ENCODE measurements around the gene SLC24A4. TPM values are rescaled to one million over a fixed set of nuclear protein-coding genes. Genes with fewer than 3 reads are reported as not detected.

SLC24A4 gene
- total RNA-seq, 2 donors from 2014 or later, result not detected

DNA sequence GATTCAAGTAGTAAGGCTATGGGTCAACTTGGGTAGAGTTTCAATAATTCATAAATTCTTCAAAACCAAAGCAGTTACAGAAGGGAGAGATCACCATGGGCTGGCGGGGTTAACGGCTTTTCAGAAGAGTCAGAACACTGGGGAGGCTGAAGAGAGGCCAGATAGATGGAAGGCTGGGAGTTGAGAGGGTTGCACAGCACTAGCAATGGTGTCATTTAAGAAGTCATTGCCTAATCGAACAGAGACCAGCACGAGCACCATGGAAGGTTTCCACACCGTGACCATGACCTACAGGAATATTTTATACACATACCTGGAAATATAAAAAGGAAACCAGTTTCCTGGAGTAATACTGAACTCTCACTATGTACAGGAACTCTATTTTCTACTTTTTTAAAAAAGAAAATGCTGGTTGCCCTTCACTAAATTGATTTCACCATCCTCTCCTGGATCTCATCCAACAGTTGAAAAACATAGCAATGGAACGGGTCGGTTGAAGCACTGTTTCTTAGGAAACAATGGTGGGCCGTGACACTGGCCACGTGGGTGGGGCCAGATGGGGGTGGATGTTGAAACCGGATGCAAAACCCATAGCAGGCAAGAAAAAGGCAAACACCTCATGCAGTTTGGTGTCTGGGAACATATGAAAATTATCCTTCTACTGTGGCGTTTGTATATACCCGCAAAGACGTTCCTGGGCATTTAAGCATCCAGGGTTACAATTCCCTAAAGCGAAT is 152.7 kb downstream of the SLC24A4 start:
- DNase-seq (no peak), ATAC-seq (replicated peaks in 1 of 2) (no peak)
- Mint-ChIP-seq H3K27ac (no peak overlapping the region), H3K4me1 (ENCODE audit: low read depth) (peaks cover 13% of the 10 kb centered on the region), H3K36me3 (ENCODE audit: insufficient read depth in 2 of 2) (peaks cover 1 to 7% of the 10 kb centered on the region in 2 donors), H3K27me3 (ENCODE audit: low read depth) (peaks cover 8% of the 10 kb centered on the region), H3K9me3 (peaks cover 2% of the 10 kb centered on the region in 2 donors), H3K4me3 (no peak overlapping the region)

DNA sequence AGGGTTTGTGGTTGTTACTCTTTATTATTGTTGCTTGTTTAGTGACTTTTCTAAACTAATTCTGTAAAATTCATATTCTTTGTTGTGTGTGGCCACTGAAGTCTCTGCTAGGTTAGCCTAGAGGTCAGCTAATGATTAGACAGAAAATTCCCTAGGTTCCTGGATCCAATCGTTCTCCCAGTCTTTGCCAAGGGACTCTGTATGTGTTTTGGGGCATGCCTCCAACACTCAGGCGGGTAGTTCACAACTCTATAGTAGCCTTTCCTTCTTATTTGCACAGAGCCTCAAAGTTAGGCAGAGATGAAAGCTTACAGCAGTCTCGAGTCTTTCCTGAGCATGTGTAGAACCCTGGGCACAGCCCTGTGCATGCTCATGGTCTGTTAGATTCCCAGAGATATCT is 157.9 kb downstream of the SLC24A4 start:
- H3K36me3 Mint-ChIP-seq (ENCODE audit: insufficient read depth in 2 of 2), result peaks cover 1 to 7% of the 10 kb centered on the region in 2 donors
- peaks cover 19% of the 10 kb centered on the region for H3K27me3 Mint-ChIP-seq (ENCODE audit: low read depth)
- ATAC-seq (replicated peaks in 1 of 2) (no peak), DNase-seq (no peak)
- peaks cover 2% of the 10 kb centered on the region in 2 donors for H3K9me3 Mint-ChIP-seq
- no peak overlapping the region for H3K4me3 Mint-ChIP-seq
- no peak overlapping the region for H3K27ac Mint-ChIP-seq
- H3K4me1 Mint-ChIP-seq (ENCODE audit: low read depth), result no peaks in the 10 kb centered on the region

DNA sequence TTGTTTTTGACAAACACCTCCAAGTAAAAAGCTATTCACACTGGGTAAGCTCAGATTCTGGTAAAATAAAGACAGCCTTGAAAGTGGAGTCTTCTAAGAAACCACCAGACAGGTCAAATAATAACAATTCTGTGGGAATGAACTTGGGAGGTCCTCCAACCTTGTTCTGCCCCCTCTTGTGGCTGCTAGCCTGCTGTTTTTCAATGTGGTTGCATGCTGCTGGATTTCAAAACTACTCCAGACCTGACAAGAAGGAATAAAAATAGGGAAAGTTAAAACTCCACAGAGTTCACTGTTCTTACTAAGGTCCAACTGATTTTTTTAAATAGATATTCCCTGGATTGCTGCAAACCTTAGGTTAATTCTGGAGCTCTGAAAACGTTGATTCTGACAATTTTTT is 158.4 kb downstream of the SLC24A4 start:
- DNase-seq, result no peak
- Mint-ChIP-seq H3K4me3 (no peak overlapping the region), H3K9me3 (peaks cover 2% of the 10 kb centered on the region in 2 donors), H3K27ac (no peak overlapping the region), H3K4me1 (ENCODE audit: low read depth) (no peaks in the 10 kb centered on the region), H3K27me3 (ENCODE audit: low read depth) (peaks cover 19% of the 10 kb centered on the region), H3K36me3 (ENCODE audit: insufficient read depth in 2 of 2) (peaks cover 1 to 7% of the 10 kb centered on the region in 2 donors)
- no peak for ATAC-seq (replicated peaks in 1 of 2)

DNA sequence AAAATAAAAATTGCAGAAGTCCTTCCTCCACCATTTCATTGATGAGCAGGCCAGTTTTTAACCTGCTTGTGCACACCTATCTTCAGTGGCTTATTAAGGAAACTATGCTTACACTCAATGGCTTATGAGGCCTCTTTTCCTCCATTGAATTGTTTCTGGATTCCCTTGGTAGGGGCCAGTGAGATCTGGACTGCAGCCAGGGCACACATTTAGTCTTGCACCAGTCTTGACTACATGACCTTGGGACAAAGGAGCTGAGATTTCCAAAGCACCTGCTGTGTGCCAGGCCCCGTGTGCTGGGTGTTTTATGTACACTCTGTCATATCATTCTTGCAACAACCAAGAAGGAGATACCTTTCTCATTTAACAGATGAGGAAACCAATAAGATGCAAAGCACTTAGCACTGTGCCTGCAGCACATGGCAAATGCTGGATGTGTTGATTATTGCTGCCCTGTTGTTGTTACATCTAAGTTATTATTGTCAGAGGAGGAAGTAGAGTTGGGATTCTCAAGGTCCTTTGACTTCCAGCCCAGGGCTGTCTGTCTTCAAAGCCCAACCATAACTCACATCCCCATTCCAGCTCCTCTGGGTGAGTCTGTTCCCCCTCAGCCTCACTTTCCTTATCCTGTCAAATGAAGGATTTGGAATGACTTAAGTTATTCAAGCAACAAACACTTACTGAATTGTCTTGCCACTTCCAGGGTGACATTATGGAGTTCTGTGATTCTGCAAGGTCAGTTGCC is 159.0 kb downstream of the SLC24A4 start:
- Mint-ChIP-seq H3K27ac (no peak overlapping the region), H3K36me3 (ENCODE audit: insufficient read depth in 2 of 2) (peaks cover 1 to 7% of the 10 kb centered on the region in 2 donors), H3K9me3 (peaks cover 0 to 2% of the 10 kb centered on the region in 2 donors), H3K4me1 (ENCODE audit: low read depth) (peaks cover 2% of the 10 kb centered on the region), H3K4me3 (no peak overlapping the region), H3K27me3 (ENCODE audit: low read depth) (peaks cover 20% of the 10 kb centered on the region)
- ATAC-seq (replicated peaks in 1 of 2) (no peak), DNase-seq (no peak)

DNA sequence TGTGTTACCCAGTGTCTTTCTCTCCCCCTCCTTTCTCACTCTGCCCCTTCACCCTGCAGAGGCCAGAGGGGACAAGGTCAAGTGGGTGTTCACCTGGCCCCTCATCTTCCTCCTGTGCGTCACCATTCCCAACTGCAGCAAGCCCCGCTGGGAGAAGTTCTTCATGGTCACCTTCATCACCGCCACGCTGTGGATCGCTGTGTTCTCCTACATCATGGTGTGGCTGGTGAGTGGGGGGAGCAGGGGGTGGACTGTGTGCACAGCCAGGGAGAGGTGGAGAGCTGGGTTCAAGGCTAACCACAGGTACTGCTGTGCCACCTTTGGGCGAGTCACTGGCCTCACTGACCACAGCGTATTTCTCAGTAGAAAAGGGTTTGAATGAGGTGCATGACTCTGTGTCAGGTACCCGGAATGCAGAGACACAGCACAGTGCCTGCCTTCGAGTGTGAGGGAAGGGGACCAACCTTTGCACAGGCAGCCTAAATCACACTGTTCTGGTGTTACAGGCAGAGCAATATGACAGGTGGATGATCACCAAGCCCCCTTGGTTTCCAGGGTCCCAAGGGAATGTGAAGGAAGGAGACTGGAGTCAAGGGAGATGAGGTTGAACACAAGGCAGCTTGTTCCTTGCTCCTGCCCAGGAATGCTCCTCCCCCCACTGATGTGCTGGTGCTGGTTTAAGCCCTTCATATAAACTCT is 159.8 kb downstream of the SLC24A4 start:
- no peak for ATAC-seq (replicated peaks in 1 of 2)

DNA sequence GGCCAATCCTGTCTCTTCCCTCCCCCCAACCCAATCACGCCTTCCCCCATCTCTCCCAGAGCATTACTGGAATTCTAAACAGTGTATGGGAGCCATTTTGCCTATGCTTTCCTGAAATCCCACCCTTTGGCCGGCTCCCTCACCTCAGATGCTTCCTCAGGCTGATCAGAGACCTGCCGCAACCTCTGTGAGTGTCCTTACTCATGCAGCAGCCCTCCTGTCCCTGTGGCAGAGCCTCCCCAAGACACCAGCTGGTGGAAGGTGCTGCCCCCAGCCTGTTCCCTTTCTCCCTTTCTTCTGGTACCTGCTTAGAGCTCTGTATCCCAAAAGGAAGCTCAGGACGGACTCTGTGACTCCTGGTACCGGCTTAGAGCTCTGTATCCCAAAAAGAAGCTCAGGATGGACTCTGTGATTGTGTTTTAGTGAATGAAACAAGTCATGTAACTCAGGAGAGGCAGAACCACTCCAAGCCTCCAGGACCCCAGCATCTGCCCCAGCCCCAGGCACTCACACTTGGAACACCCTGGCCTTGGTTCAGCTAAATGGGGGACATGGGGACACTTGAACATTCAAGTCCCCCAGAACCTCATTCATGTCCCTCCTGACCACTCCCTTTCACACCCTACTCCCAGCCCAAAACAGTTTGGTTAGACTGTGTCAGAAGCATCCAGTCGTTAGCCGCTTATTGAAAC is 161.3 kb downstream of the SLC24A4 start:
- no peak for DNase-seq
- Mint-ChIP-seq H3K27ac (no peak overlapping the region), H3K9me3 (no peaks in the 10 kb centered on the region), H3K4me3 (no peak overlapping the region), H3K27me3 (ENCODE audit: low read depth) (peaks cover 19% of the 10 kb centered on the region), H3K4me1 (ENCODE audit: low read depth) (peaks cover 8% of the 10 kb centered on the region), H3K36me3 (ENCODE audit: insufficient read depth in 2 of 2) (no peaks in the 10 kb centered on the region)
- ATAC-seq (replicated peaks in 1 of 2), result no peak

More for the DNA sequence above, 159.8 kb downstream of the SLC24A4 start:
- H3K4me3 Mint-ChIP-seq, result no peak overlapping the region
- peaks cover 0 to 7% of the 10 kb centered on the region in 2 donors for H3K36me3 Mint-ChIP-seq (ENCODE audit: insufficient read depth in 2 of 2)
- peaks cover 8% of the 10 kb centered on the region for H3K4me1 Mint-ChIP-seq (ENCODE audit: low read depth)
- H3K27me3 Mint-ChIP-seq (ENCODE audit: low read depth), result peaks cover 26% of the 10 kb centered on the region
- H3K9me3 Mint-ChIP-seq, result peaks cover 0 to 1% of the 10 kb centered on the region in 2 donors
- no peak overlapping the region for H3K27ac Mint-ChIP-seq
- DNase-seq, result no peak

DNA sequence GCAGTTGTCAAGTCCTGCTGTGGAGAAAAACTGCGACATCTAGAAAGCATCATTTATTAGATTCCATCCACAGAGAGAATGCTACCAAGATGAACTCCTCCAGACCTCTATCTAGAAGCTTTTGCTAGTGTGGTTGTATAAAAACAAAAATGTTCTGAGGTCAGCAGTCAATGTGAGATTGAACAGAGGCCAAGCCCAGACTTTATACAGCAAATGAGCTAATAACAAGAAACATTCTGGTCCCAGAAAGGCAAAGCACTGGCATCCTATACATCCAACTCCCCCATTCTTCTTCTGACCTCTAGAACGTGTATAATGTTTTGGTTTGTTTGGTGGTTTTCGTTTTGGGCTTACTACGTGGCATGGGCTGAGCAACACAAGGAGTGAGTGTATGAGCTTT is 163.9 kb downstream of the SLC24A4 start:
- no peak overlapping the region for H3K27ac Mint-ChIP-seq
- H3K4me3 Mint-ChIP-seq, result no peak overlapping the region
- no peaks in the 10 kb centered on the region for H3K36me3 Mint-ChIP-seq (ENCODE audit: insufficient read depth in 2 of 2)
- ATAC-seq (replicated peaks in 1 of 2) (no peak), DNase-seq (no peak)
- H3K27me3 Mint-ChIP-seq (ENCODE audit: low read depth), result peaks cover 18% of the 10 kb centered on the region
- no peaks in the 10 kb centered on the region for H3K9me3 Mint-ChIP-seq
- H3K4me1 Mint-ChIP-seq (ENCODE audit: low read depth), result peaks cover 8% of the 10 kb centered on the region

DNA sequence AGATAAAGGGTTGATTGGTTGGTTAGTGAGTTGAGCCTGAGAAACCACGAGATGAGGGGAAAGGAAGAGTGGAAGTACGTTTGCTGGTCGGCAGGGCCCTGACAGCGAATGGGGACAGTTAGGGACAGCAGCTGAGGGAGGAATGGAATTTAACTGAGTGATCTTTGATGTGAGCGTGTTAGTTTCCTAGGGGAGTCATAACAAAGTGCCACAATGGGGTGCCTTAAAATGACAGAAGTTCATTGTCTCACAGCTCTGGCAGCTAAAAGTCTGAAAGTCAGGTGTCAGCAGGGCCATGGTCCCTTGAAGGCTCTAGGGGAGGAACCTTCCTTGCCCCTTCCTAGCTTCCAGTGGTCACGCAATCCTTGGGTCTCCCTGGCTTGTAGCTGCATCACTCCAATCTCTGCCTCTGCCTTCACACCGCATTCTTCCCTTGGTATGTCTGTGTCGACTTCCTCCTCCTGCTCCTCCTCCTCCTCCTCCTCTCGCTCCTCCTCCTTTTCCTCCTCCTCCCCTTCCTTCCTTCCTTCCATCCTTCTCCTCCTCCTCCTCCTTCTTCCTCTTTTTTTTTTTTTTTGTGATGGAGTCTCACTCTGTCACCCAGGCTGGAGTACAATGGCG is 164.7 kb downstream of the SLC24A4 start:
- Mint-ChIP-seq H3K9me3 (no peaks in the 10 kb centered on the region), H3K4me3 (no peak overlapping the region), H3K36me3 (ENCODE audit: insufficient read depth in 2 of 2) (no peaks in the 10 kb centered on the region), H3K27ac (no peak overlapping the region), H3K27me3 (ENCODE audit: low read depth) (peaks cover 18% of the 10 kb centered on the region), H3K4me1 (ENCODE audit: low read depth) (peaks cover 8% of the 10 kb centered on the region)
- no peak for DNase-seq
- no peak for ATAC-seq (replicated peaks in 1 of 2)

DNA sequence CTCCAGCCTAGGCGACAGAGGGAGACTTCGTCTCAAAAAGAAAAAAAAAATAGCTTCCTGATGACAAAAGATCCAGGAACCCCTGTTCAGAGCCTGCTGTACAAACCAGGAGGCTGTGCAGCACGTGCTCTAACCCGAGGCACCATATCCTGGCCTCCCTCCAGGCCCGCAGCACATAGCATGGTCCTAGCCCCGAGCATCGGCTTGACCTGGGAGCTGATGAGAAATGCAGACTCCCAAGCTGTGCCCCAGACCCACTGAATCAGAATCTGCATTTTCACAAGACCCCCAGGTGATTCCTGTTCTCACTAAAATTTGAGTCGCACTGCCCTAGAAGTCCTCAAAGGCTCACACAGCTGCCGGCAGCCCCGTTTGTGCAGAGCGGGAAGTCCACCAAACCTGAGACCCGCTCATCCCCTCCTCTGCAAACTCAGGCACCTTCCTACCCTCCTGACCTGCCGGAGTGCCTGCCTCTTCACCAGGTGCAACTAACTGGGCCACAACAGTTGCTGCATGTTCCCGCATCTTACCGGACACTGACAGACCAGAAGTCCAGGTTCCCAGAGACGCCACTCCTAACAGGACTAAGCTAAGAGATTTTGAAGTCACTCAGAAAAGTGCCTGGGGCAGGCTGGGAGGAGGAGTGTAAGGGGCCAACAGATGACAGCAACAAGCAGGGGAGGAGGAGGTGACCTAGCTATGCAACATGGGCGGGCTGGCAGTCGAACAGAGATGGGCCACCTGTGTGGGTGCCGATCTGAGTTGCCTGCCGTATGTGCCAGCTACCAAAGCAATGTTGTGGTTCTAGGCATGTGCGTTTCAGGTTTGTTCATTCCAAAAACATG is 166.7 kb downstream of the SLC24A4 start:
- no peak for ATAC-seq (replicated peaks in 1 of 2)
- Mint-ChIP-seq H3K36me3 (ENCODE audit: insufficient read depth in 2 of 2) (no peaks in the 10 kb centered on the region), H3K27ac (no peak overlapping the region), H3K4me1 (ENCODE audit: low read depth) (peaks cover 8% of the 10 kb centered on the region), H3K9me3 (no peaks in the 10 kb centered on the region), H3K27me3 (ENCODE audit: low read depth) (peaks cover 8% of the 10 kb centered on the region), H3K4me3 (no peak overlapping the region)
- no peak for DNase-seq

DNA sequence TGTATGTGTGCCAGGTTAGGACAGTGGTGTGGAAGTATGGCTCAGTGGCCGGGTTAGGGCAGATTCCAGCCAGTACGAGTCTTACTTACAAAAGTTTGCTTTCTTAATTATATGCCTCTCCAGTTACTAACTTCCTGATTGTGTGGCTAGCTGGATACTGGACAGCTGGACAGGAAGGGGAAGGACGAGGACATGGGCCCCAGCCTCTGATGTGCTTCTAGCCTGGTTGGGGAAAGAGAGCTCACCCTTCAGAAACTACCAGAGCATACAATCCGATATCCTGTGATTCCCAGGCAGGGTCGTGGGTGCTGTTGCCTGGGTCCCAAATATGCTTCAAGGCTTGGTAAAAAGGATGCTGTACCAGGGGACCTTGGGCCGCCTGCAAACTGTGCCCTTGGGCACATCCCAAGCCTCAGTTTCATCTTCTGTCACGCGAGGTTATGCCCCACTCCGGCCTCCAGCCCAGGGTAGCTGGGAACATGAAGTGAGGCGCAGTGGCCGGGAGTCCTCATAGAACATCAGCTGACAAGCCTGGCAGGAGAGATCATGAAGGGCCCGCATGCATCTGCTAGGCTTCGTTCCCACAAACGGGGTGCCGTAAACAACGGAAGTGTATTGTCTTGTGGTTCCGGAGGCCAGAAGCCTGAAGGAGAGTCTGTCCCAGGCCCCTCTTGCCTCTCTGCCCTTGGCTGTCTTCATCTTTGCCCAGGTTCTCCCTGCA is 167.4 kb downstream of the SLC24A4 start:
- Mint-ChIP-seq H3K27ac (no peak overlapping the region), H3K27me3 (ENCODE audit: low read depth) (peaks cover 7% of the 10 kb centered on the region), H3K9me3 (no peaks in the 10 kb centered on the region), H3K36me3 (ENCODE audit: insufficient read depth in 2 of 2) (no peaks in the 10 kb centered on the region), H3K4me1 (ENCODE audit: low read depth) (peaks cover 8% of the 10 kb centered on the region), H3K4me3 (no peak overlapping the region)
- ATAC-seq (replicated peaks in 1 of 2) (no peak), DNase-seq (no peak)

DNA sequence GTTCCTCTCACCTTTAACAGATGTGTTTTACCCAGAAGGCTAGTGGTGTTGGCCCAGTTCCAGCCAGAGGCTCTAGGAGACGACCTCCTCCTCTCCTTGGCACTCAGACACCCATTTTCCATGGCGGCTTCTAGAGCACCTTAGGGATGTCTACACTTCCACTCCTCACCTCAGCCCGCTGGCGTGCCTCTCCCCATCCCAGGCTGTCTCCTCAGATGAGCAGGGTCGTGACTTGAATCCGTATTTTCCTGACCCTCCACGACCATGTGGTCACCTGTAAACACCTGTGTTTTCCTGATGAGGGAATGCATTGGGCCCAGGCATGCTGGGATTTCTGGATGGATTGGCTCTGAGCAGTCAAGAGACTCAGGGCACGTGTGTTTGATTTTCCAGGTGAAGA is 168.8 kb downstream of the SLC24A4 start:
- no peak for DNase-seq
- Mint-ChIP-seq H3K27me3 (ENCODE audit: low read depth) (peaks cover 7% of the 10 kb centered on the region), H3K4me3 (no peak overlapping the region), H3K4me1 (ENCODE audit: low read depth) (peaks cover 8% of the 10 kb centered on the region), H3K36me3 (ENCODE audit: insufficient read depth in 2 of 2) (no peaks in the 10 kb centered on the region), H3K27ac (no peak overlapping the region), H3K9me3 (no peaks in the 10 kb centered on the region)
- ATAC-seq (replicated peaks in 1 of 2), result no peak
